Measurements from ENCODE around the gene N4BP2. TPM values are rescaled to one million over a fixed set of nuclear protein-coding genes. Genes with fewer than 3 reads are reported as not detected.

The N4BP2 gene
- total and polyA plus RNA-seq, 2 of the 8 experiments (the other 6 are each of a cell fraction or from before 2014, with no cell fraction given), result 4.4 to 44.7 TPM

- no peak for TF ChIP-seq KDM4A (IDR thresholded peaks at IDR 0.05; ENCODE audit: low read depth, low read length, severe bottlenecking)
- TF ChIP-seq JUN (IDR thresholded peaks at IDR 0.05; ENCODE audit: low read depth, low read length), result no peak
- no peak for TF ChIP-seq RAD21 (IDR thresholded peaks at IDR 0.05 in 1 of 2, conservative IDR thresholded peaks at IDR 0.05 in 1 of 2; ENCODE audit: low read depth in 2 of 2, low read length in 2 of 2)
- TF ChIP-seq GTF2F1 (IDR thresholded peaks at IDR 0.05; ENCODE audit: borderline replicate concordance, low read depth, low read length), result no peak
- no peak for TF ChIP-seq NRF1 (IDR thresholded peaks at IDR 0.05; ENCODE audit: low read depth, low read length)
- TF ChIP-seq RNF2 (IDR thresholded peaks at IDR 0.05; ENCODE audit: borderline replicate concordance, low read depth, low read length, missing control alignments, poor library complexity, severe bottlenecking), result no peak
These were observed 40.6 kb upstream of the N4BP2 start (continued) for GRCh38 chr4:40016007-40016406.
